Esophagus muscularis mucosa (tissue), 4 donors: ENCODE results near the gene CEP164. TPM values are rescaled to one million over a fixed set of nuclear protein-coding genes. Genes with fewer than 3 reads are reported as not detected.

Source experiments
- DNase-seq: peaks from one replicate; pipeline ENCODE4 v3.0.0-alpha.2; 2017; ENCODE audit errors: extremely low spot score
- H3K27ac ChIP-seq, 4 donors: fragments of 200-600 bp; sonication (generic); replicated peaks in 1 of 4; 1 replicate in 3 of 4; 2 replicates in 1 of 4; pipeline ENCODE4 v1.5.1; 2016 to 2019; ENCODE audit warnings: mild to moderate bottlenecking in 1 of 4
- H3K27me3 ChIP-seq, 4 donors: fragments of 200-600 bp; sonication (generic); one replicate each; pipeline versions ENCODE4 v1.5.1 to v1.6.0; 2016 to 2019
- H3K36me3 ChIP-seq, 4 donors: fragments of 200-600 bp; sonication (generic); one replicate each; pipeline ENCODE4 v1.5.1; 2016 to 2019
- H3K4me1 ChIP-seq, 4 donors: fragments of 200-600 bp; sonication (generic); one replicate each; pipeline ENCODE4 v1.5.1; 2016 to 2019
- H3K4me3 ChIP-seq, 4 donors: fragments of 200-600 bp; sonication (generic); 1 replicate in 2 of 4; 2 replicates in 2 of 4; pipeline ENCODE4 v1.5.1; 2016 to 2019; ENCODE audit warnings: mild to moderate bottlenecking in 4 of 4, moderate library complexity in 1 of 4
- H3K9me3 ChIP-seq, 4 donors: fragments of 200-600 bp; sonication (generic); 1 replicate in 3 of 4; 2 replicates in 1 of 4; pipeline ENCODE4 v1.5.1; 2016 to 2019
- EP300 ChIP-seq: sonication (generic); formaldehyde crosslinking; IDR thresholded peaks from one replicate; pipeline ENCODE4 v1.6.1; 2017; ENCODE audit warnings: antibody characterized with exemption
- POLR2A ChIP-seq: fragments of 450-650 bp; IDR thresholded peaks from one replicate; pipeline ENCODE4 v1.6.1; 2017; ENCODE audit warnings: antibody characterized with exemption, moderate library complexity, mild to moderate bottlenecking, low read depth
- POLR2AphosphoS5 ChIP-seq, 2 donors: sonication (generic); formaldehyde crosslinking; IDR thresholded peaks; one replicate each; pipeline ENCODE4 v1.6.1; 2017; ENCODE audit warnings: antibody characterized with exemption in 2 of 2
- WGBS: methylation state at CpG from one replicate; pipeline ENCODE4 v1.1.5; 2018; 5-methylcytosine and 5-hydroxymethylcytosine counted together
- intact Hi-C: fragments of 100-400 bp; cut with DNase I; formaldehyde crosslinking; loops from one replicate; pipeline ENCODE4 v1.15.1; 2023
- total RNA-seq, 4 donors: library from RNA; depleted of rRNA; stranded (reverse); fragments of >200 nt; gene quantifications; one replicate each; pipeline versions ENCODE4 v1.1.0 to v1.2.1, GENCODE V29; 2016
- TF ChIP-seq, protein P1 (sequence below), 3 experiments: fragments of 200-600 bp in 2 of 3; fragments of 450-650 bp in 1 of 3; sonication (generic) in 2 of 3; IDR thresholded peaks; one replicate each; pipeline ENCODE4 v1.5.1; 2017 to 2019; ENCODE audit warnings: antibody characterized with exemption in 3 of 3, mild to moderate bottlenecking in 2 of 3, moderate library complexity in 1 of 3

CEP164 gene
- total RNA-seq, 4 donors from 2014 or later = 16.4 to 21.2 (median 18.7) TPM

DNA sequence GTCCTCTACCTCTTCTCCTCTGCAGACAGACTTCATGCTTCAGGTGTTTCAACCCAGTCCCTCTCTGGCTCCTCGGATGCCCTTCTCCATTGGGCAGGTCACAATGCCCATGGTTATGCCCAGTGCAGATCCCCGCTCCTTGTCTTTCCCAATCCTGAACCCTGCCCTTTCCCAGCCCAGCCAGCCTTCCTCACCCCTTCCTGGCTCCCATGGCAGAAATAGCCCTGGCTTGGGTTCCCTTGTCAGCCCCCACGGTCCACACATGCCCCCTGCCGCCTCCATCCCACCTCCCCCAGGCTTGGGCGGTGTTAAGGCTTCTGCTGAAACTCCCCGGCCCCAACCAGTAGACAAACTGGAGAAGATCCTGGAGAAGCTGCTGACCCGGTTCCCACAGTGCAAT lies 45.8 kb upstream of the CEP164 start:
- WGBS = 97% methylated on average over 7 of the region's 7 CpGs
- Histone ChIP-seq H3K4me3 (no peak overlapping the region), H3K36me3 (peaks cover 38 to 76% (median 70%) of the 10 kb centered on the region in 4 donors), H3K9me3 (no peaks in the 10 kb centered on the region), H3K27ac (no peak overlapping the region), H3K27me3 (no peaks in the 10 kb centered on the region), H3K4me1 (peaks cover 0 to 3% (median 0%) of the 10 kb centered on the region in 4 donors)
- DNase-seq = no peak
- TF ChIP-seq POLR2A = no peak
- TF ChIP-seq, protein P1, sequence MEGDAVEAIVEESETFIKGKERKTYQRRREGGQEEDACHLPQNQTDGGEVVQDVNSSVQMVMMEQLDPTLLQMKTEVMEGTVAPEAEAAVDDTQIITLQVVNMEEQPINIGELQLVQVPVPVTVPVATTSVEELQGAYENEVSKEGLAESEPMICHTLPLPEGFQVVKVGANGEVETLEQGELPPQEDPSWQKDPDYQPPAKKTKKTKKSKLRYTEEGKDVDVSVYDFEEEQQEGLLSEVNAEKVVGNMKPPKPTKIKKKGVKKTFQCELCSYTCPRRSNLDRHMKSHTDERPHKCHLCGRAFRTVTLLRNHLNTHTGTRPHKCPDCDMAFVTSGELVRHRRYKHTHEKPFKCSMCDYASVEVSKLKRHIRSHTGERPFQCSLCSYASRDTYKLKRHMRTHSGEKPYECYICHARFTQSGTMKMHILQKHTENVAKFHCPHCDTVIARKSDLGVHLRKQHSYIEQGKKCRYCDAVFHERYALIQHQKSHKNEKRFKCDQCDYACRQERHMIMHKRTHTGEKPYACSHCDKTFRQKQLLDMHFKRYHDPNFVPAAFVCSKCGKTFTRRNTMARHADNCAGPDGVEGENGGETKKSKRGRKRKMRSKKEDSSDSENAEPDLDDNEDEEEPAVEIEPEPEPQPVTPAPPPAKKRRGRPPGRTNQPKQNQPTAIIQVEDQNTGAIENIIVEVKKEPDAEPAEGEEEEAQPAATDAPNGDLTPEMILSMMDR (IDR thresholded peaks at IDR 0.05) = no peak
- intact Hi-C loops = no loop called here

DNA sequence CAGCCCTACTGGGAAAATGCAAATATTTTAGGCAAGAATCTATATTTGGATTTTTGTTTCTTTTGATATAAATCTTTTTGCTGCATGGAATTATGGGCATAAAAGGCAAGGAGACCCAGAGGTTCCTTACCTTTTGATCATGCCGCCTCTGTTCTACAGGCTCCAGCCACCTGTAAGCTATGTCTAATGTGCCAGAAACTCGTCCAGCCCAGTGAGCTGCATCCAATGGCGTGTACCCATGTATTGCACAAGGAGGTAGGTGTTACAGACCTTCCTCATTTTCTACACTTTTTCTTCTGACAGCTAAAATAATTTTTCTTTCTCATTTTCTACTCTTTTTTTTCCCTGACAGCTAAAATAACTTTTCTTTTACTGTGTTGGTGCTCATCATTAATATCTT lies 44.7 kb upstream of the CEP164 start:
- Histone ChIP-seq H3K4me3 (no peak overlapping the region), H3K4me1 (peaks cover 0 to 3% (median 0%) of the 10 kb centered on the region in 4 donors), H3K27ac (no peak overlapping the region), H3K27me3 (no peaks in the 10 kb centered on the region), H3K36me3 (peaks cover 38 to 87% (median 79%) of the 10 kb centered on the region in 4 donors), H3K9me3 (no peaks in the 10 kb centered on the region)
- DNase-seq = no peak
- intact Hi-C loops = no loop called here
- 90% methylated on average over 3 of the region's 3 CpGs for WGBS
- TF ChIP-seq, protein P1 (IDR thresholded peaks at IDR 0.05) = no peak
- TF ChIP-seq EP300 (no peak), POLR2A (no peak), POLR2AphosphoS5 (IDR thresholded peaks at IDR 0.05) (no peak)

DNA sequence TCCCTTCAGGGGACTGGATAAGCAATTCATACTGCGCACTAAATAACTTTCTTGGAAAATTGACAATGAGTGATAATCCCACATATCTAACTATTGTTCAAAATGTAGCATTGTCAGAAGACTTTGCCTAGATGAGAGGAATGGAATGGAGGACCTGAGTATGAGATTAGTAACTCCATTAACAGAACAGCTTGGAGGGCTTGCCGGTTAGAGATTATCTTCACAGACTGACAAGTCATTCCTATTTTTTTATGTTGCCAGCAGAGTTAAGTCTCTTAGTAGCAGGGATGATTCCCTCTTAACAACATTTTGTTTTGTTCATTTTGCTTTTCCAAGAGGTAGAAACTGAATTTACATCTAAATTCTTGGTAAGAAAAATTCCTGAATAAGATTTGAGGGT lies 43.6 kb upstream of the CEP164 start:
- intact Hi-C loops = no loop called here
- H3K36me3 ChIP-seq = peaks cover 41 to 95% (median 90%) of the 10 kb centered on the region in 4 donors
- no peak overlapping the region for H3K4me3 ChIP-seq
- DNase-seq = no peak
- no peak overlapping the region for H3K27ac ChIP-seq
- TF ChIP-seq POLR2AphosphoS5 (IDR thresholded peaks at IDR 0.05) (no peak), POLR2A (no peak), EP300 (no peak)
- TF ChIP-seq, protein P1 (IDR thresholded peaks at IDR 0.05) = no peak
- H3K4me1 ChIP-seq = peaks cover 0 to 3% (median 0%) of the 10 kb centered on the region in 4 donors
- 100% methylated on average over 2 of the region's 2 CpGs for WGBS
- H3K27me3 ChIP-seq = no peaks in the 10 kb centered on the region
- no peaks in the 10 kb centered on the region for H3K9me3 ChIP-seq

DNA sequence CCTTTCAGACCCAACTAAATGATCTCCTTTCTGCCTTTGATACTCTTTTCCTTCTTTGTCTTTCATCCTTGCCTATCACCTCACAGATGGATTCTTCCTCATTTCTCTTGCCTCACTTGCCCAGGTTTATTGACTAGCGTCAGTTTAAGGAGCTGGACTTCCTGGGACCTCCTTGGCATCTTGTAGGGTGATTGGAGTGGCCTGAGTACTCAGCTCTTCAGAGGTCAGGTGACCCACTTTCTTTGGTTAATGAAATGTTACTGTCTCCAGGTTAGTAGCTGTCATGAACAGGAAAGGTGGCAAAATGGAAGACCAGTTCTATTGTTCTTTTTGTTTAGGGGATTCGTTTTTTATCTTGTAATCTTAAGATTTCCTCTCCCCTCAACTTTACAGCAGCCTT lies 41.1 kb upstream of the CEP164 start:
- TF ChIP-seq EP300 = no peak
- TF ChIP-seq, protein P1 (IDR thresholded peaks at IDR 0.05) = no peak
- TF ChIP-seq POLR2A = no peak
- TF ChIP-seq POLR2AphosphoS5 (IDR thresholded peaks at IDR 0.05) = no peak
- Histone ChIP-seq H3K9me3 (no peaks in the 10 kb centered on the region), H3K4me1 (no peaks in the 10 kb centered on the region), H3K27me3 (no peaks in the 10 kb centered on the region), H3K4me3 (no peak overlapping the region), H3K36me3 (peaks cover 57 to 100% (median 97%) of the 10 kb centered on the region in 4 donors), H3K27ac (no peak overlapping the region)
- intact Hi-C loops = no loop called here
- 93% methylated on average over 2 of the region's 2 CpGs for WGBS
- no peak for DNase-seq

DNA sequence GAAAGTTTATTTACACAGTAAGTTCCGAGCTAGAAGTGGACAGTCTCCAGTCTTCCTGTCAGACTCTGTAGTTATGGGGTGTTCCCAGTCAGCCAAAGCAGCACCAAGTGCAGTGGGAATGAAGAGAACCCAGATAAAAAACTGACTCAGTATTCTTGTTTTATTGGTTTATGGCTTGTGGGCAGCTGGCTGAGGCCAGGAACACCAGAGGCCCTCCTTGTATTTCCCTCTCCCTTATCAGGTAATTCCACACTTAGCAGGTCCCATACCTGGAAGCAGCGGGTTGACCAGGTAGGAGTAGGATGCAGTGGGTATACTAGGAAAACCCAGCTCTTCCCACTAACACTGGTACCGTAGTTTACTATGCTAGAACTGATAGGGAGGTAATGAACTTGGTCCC lies 40.0 kb upstream of the CEP164 start:
- no peak overlapping the region for H3K27ac ChIP-seq
- no peak overlapping the region for H3K4me3 ChIP-seq
- no peaks in the 10 kb centered on the region for H3K4me1 ChIP-seq
- TF ChIP-seq, protein P1 (IDR thresholded peaks at IDR 0.05) = no peak
- TF ChIP-seq POLR2A = no peak
- no peak for TF ChIP-seq EP300
- no peak for TF ChIP-seq POLR2AphosphoS5 (IDR thresholded peaks at IDR 0.05)
- peaks cover 53 to 98% (median 91%) of the 10 kb centered on the region in 4 donors for H3K36me3 ChIP-seq
- 81% methylated on average over 3 of the region's 3 CpGs for WGBS
- intact Hi-C loops = no loop called here
- no peaks in the 10 kb centered on the region for H3K9me3 ChIP-seq
- no peaks in the 10 kb centered on the region for H3K27me3 ChIP-seq
- no peak for DNase-seq
